ENCODE data around the gene SSTR5.

DNA sequence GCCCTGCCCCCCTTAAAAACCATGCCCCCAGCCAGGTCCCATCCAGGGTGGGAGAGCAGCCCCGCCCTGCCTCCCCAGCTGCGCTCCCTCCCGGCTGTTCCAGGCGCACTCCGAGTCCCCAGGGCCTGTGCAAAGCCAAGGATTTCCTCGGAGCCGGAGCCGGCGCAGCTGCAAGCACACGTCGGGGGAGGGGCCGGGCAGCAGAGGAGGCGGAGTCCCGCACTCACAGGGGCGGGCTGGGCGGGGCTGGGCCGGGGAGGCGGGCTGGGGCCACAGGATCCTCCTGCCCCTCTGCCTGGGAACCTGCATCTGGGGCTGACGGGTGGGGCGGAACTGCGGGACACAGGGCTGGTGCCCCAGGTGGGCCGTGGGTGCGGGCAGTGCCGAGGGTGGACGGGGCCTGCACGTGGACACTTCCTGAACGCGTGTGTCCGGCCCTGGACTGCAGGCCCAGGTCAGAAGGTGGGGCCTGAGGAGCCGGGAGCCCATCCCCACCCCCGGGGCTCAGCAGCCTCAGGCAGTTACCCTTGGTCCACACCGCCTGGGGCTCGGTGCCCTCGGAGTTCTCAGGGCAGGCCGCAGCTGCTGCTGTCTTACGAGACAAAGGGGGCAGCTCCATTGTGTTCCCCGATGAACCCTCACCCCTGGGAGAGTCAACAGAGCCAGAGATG, 24.0 kb upstream of the SSTR5 start:
- TF ChIP-seq, protein P1, sequence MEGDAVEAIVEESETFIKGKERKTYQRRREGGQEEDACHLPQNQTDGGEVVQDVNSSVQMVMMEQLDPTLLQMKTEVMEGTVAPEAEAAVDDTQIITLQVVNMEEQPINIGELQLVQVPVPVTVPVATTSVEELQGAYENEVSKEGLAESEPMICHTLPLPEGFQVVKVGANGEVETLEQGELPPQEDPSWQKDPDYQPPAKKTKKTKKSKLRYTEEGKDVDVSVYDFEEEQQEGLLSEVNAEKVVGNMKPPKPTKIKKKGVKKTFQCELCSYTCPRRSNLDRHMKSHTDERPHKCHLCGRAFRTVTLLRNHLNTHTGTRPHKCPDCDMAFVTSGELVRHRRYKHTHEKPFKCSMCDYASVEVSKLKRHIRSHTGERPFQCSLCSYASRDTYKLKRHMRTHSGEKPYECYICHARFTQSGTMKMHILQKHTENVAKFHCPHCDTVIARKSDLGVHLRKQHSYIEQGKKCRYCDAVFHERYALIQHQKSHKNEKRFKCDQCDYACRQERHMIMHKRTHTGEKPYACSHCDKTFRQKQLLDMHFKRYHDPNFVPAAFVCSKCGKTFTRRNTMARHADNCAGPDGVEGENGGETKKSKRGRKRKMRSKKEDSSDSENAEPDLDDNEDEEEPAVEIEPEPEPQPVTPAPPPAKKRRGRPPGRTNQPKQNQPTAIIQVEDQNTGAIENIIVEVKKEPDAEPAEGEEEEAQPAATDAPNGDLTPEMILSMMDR (IDR thresholded peaks at IDR 0.05; ENCODE audit: low read depth, low read length, missing input control): no peak
- no peak for TF ChIP-seq TAF1 (conservative IDR thresholded peaks at IDR 0.05)

Data from liver (tissue), 3 donors.